Spleen (tissue), 11 donors: ENCODE measurements around the gene TTC34. TPM values are rescaled to one million over a fixed set of nuclear protein-coding genes. Genes with fewer than 3 reads are reported as not detected.

Source experiments
- DNase-seq: peaks from one replicate; pipeline ENCODE4 v3.0.0-alpha.2; 2020
- H3K27ac ChIP-seq, 8 donors: fragments of 200-600 bp; sonication (generic) in 7 of 8; 1 replicate in 4 of 8; 2 replicates in 4 of 8; pipeline versions ENCODE4 v1.5.0 to v1.8.0; 2016 to 2021; ENCODE audit warnings: inconsistent platforms in 4 of 8, mild to moderate bottlenecking in 4 of 8, moderate library complexity in 1 of 8
- H3K27me3 ChIP-seq, 7 donors: fragments of 200-600 bp; sonication (generic) in 6 of 7; replicated peaks in 1 of 7; 1 replicate in 4 of 7; 2 replicates in 3 of 7; pipeline versions ENCODE4 v1.5.0 to v1.8.0; 2016 to 2021; ENCODE audit warnings: inconsistent platforms in 3 of 7, mild to moderate bottlenecking in 1 of 7
- H3K36me3 ChIP-seq, 6 donors: fragments of 200-600 bp; sonication (generic) in 5 of 6; 1 replicate in 4 of 6; 2 replicates in 2 of 6; pipeline versions ENCODE4 v1.5.0 to v1.8.0; 2016 to 2021; ENCODE audit warnings: inconsistent platforms in 2 of 6
- H3K4me1 ChIP-seq, 6 donors: fragments of 200-600 bp; sonication (generic) in 5 of 6; 1 replicate in 3 of 6; 2 replicates in 3 of 6; pipeline versions ENCODE4 v1.5.0 to v1.8.0; 2016 to 2021; ENCODE audit warnings: inconsistent platforms in 3 of 6
- H3K4me3 ChIP-seq, 8 donors: fragments of 200-600 bp; sonication (generic) in 7 of 8; 1 replicate in 4 of 8; 2 replicates in 4 of 8; pipeline versions ENCODE4 v1.5.0 to v1.8.0; 2016 to 2021; ENCODE audit warnings: inconsistent platforms in 4 of 8, mild to moderate bottlenecking in 4 of 8, moderate library complexity in 2 of 8
- H3K9me3 ChIP-seq, 8 donors: fragments of 200-600 bp; sonication (generic) in 7 of 8; 1 replicate in 4 of 8; 2 replicates in 4 of 8; pipeline versions ENCODE4 v1.5.0 to v1.8.0; 2016 to 2021; ENCODE audit warnings: inconsistent platforms in 4 of 8
- CTCF ChIP-seq, 11 experiments: fragments of 200-600 bp in 7 of 11; fragments of 450-650 bp in 4 of 11; sonication (generic) in 4 of 11; IDR thresholded peaks in 8 of 11; conservative IDR thresholded peaks in 3 of 11; 1 replicate in 7 of 11; 2 replicates in 4 of 11; pipeline versions ENCODE4 v1.4.0 to v1.8.0; 2016 to 2021; ENCODE audit warnings: antibody characterized with exemption in 11 of 11, inconsistent platforms in 4 of 11, mild to moderate bottlenecking in 1 of 11
- POLR2A ChIP-seq, 3 donors: fragments of 450-650 bp; IDR thresholded peaks; one replicate each; pipeline ENCODE4 v1.5.1; 2017; ENCODE audit warnings: antibody characterized with exemption in 3 of 3, mild to moderate bottlenecking in 1 of 3
- POLR2AphosphoS5 ChIP-seq, 3 donors: sonication (generic); formaldehyde crosslinking; IDR thresholded peaks; one replicate each; pipeline ENCODE4 v1.5.1; 2017; ENCODE audit warnings: antibody characterized with exemption in 3 of 3
- WGBS, 5 donors: extraction: QIAGEN DNeasy Blood & Tissue Kit in 3 of 5; methylation state at CpG; one replicate each; pipeline versions ENCODE4 v1.1.5 to v1.1.7; 2013 to 2018; 5-methylcytosine and 5-hydroxymethylcytosine counted together
- intact Hi-C: fragments of 100-400 bp; cut with DNase I; formaldehyde crosslinking; loops from one replicate; pipeline ENCODE4 v1.15.0; 2023; ENCODE audit warnings: low total_unique reads
- polyA plus RNA-seq, 3 donors: library from polyadenylated mRNA; stranded (reverse); fragments of 200-250 nt; gene quantifications; one replicate each; pipeline ENCODE4 v1.2.1, GENCODE V29; 2013
- total RNA-seq, 7 donors: library from RNA; depleted of rRNA in 3 of 7; stranded (reverse); fragments of >200 nt in 3 of 7; fragmentation: NEBNext Ultra II Directional in 4 of 7; extraction: Animal tissue kit (Norgen Biotek cat#: 25700) in 4 of 7; gene quantifications; one replicate each; pipeline versions ENCODE4 v1.1.0 to v1.2.1, GENCODE V29; 2016 to 2021
- donor health status: healthy with polysubstance abuse.
- donor health status: DM: no; HTN: no; CAD: no; lungs with moderate emphysema.
- donor health status: DM: no; HTN: no; CAD: no.
- donor health status: Bipolar disorder and iron deficiency.
- donor health status: healthy.
- donor health status: DM: no; HTN: no; CAD: no.
- donor health status: DM: yes; HTN: yes; CAD: no.

The TTC34 gene
- total and polyA plus RNA-seq, 10 donors, result 0.09 to 2.8 (median 1.4) TPM

GRCh38 chr1:2597441-2598328 lies 203.8 kb downstream of the TTC34 start:
- peak; percentile 66 for DNase-seq
- H3K27ac ChIP-seq, result no peak overlapping the region
- peaks cover 0 to 19% (median 11%) of the 10 kb centered on the region in 6 donors for H3K4me1 ChIP-seq
- no peak for TF ChIP-seq POLR2AphosphoS5 (IDR thresholded peaks at IDR 0.05)
- TF ChIP-seq POLR2A (IDR thresholded peaks at IDR 0.05), result no peak
- no peak for TF ChIP-seq CTCF (IDR thresholded peaks at IDR 0.05 in 8 of 11, conservative IDR thresholded peaks at IDR 0.05 in 3 of 11)
- no peaks in the 10 kb centered on the region for H3K36me3 ChIP-seq
- H3K4me3 ChIP-seq, result no peak overlapping the region
- H3K27me3 ChIP-seq, result peaks cover 0 to 29% (median 0%) of the 10 kb centered on the region in 7 donors
- 73 to 77% (median 74%) methylated on average over 33 to 34 of the region's 34 CpGs for WGBS, 5 donors
- peaks cover 0 to 14% (median 11%) of the 10 kb centered on the region in 8 donors for H3K9me3 ChIP-seq
- intact Hi-C loops, result no loop called here

- Histone ChIP-seq H3K9me3 (peaks cover 0 to 14% (median 11%) of the 10 kb centered on the region in 8 donors), H3K27ac (no peak overlapping the region), H3K4me3 (no peak overlapping the region), H3K27me3 (peaks cover 0 to 23% (median 0%) of the 10 kb centered on the region in 7 donors), H3K36me3 (no peaks in the 10 kb centered on the region), H3K4me1 (peaks cover 0 to 22% (median 13%) of the 10 kb centered on the region in 6 donors)
- DNase-seq, result peak; percentile 69
- TF ChIP-seq POLR2AphosphoS5 (IDR thresholded peaks at IDR 0.05) (no peak), CTCF (IDR thresholded peaks at IDR 0.05 in 8 of 11, conservative IDR thresholded peaks at IDR 0.05 in 3 of 11) (no peak), POLR2A (IDR thresholded peaks at IDR 0.05) (no peak)
- WGBS, 5 donors, result 75 to 89% (median 86%) methylated on average over 16 to 28 of the region's 28 CpGs
- intact Hi-C loops, result no loop called here
Observed at GRCh38 chr1:2596530-2597333, 204.8 kb downstream of the TTC34 start.

- 88 to 93% (median 89%) methylated on average over 27 to 31 of the region's 31 CpGs for WGBS, 5 donors
- Histone ChIP-seq H3K27ac (no peak overlapping the region), H3K4me3 (no peak overlapping the region), H3K27me3 (peaks cover 0 to 23% (median 0%) of the 10 kb centered on the region in 7 donors), H3K9me3 (peaks cover 0 to 14% (median 11%) of the 10 kb centered on the region in 8 donors), H3K36me3 (no peaks in the 10 kb centered on the region), H3K4me1 (peaks cover 0 to 22% (median 13%) of the 10 kb centered on the region in 6 donors)
- DNase-seq, result peak; percentile 67
- no peak for TF ChIP-seq CTCF (IDR thresholded peaks at IDR 0.05 in 8 of 11, conservative IDR thresholded peaks at IDR 0.05 in 3 of 11)
- TF ChIP-seq POLR2A (IDR thresholded peaks at IDR 0.05), result no peak
- no peak for TF ChIP-seq POLR2AphosphoS5 (IDR thresholded peaks at IDR 0.05)
- intact Hi-C loops, result no loop called here
Observed at GRCh38 chr1:2595812-2596529, 205.5 kb downstream of the TTC34 start.
